H9 (cell line): ENCODE data around the gene MT2A. TPM values are rescaled to one million over a fixed set of nuclear protein-coding genes. Genes with fewer than 3 reads are reported as not detected.

Experiments used
- DNase-seq: peaks from one replicate; pipeline ENCODE4 v3.0.0-alpha.2; 2017
- H2AFZ ChIP-seq: one replicate; pipeline ENCODE4 v1.6.1; 2013; ENCODE audit warnings: mild to moderate bottlenecking, low read length, control low read depth, moderate library complexity
- H2AK5ac ChIP-seq: 2 replicates; pipeline ENCODE4 v1.6.1; 2013; ENCODE audit warnings: low read length, control low read depth, mixed read lengths; ENCODE audit not compliant: insufficient read length
- H2BK120ac ChIP-seq: one replicate; pipeline ENCODE4 v1.6.1; 2013; ENCODE audit warnings: low read depth, mild to moderate bottlenecking, low read length, control low read depth, inconsistent platforms; ENCODE audit not compliant: poor library complexity, severe bottlenecking
- H2BK12ac ChIP-seq: 2 replicates; pipeline ENCODE4 v1.6.1; 2013; ENCODE audit warnings: low read length, control low read depth, mixed read lengths, low read depth; ENCODE audit not compliant: insufficient read length
- H2BK15ac ChIP-seq: 2 replicates; pipeline ENCODE4 v1.6.1; 2013; ENCODE audit warnings: low read depth, low read length, control low read depth
- H2BK20ac ChIP-seq: one replicate; pipeline ENCODE4 v1.6.1; 2013; ENCODE audit warnings: low read depth, mild to moderate bottlenecking, low read length, control low read depth, inconsistent platforms; ENCODE audit not compliant: poor library complexity, severe bottlenecking
- H2BK5ac ChIP-seq: 2 replicates; pipeline ENCODE4 v1.6.1; 2013; ENCODE audit warnings: low read length, control low read depth, mixed read lengths; ENCODE audit not compliant: insufficient read length
- H3K14ac ChIP-seq: 2 replicates; pipeline ENCODE4 v1.6.1; 2013; ENCODE audit warnings: low read length, control low read depth; ENCODE audit not compliant: insufficient read depth
- H3K18ac ChIP-seq: 2 replicates; pipeline ENCODE4 v1.6.1; 2013; ENCODE audit warnings: low read depth, mild to moderate bottlenecking, mixed read lengths, low read length, control low read depth; ENCODE audit not compliant: insufficient read length
- H3K23ac ChIP-seq: 2 replicates; pipeline ENCODE4 v1.6.1; 2013; ENCODE audit warnings: low read length, control low read depth, mixed read lengths, low read depth; ENCODE audit not compliant: insufficient read length
- H3K23me2 ChIP-seq: 2 replicates; pipeline ENCODE4 v1.6.1; 2013; ENCODE audit warnings: low read depth, mild to moderate bottlenecking, mixed read lengths, low read length, control low read depth; ENCODE audit not compliant: insufficient read length, poor library complexity, severe bottlenecking
- H3K27ac ChIP-seq: 2 replicates; pipeline ENCODE4 v1.5.1; 2013; ENCODE audit warnings: low read length, control low read depth, mixed read lengths, low read depth; ENCODE audit not compliant: insufficient read length
- H3K27me3 ChIP-seq: 2 replicates; pipeline ENCODE4 v1.6.1; 2013; ENCODE audit warnings: low read length, control low read depth, inconsistent platforms; ENCODE audit not compliant: insufficient read depth
- H3K4ac ChIP-seq: 2 replicates; pipeline ENCODE4 v1.6.1; 2013; ENCODE audit warnings: low read depth, mild to moderate bottlenecking, control low read depth, inconsistent platforms, low read length, moderate library complexity
- H3K4me1 ChIP-seq: 2 replicates; pipeline ENCODE4 v1.6.1; 2013; ENCODE audit warnings: low read length, control low read depth, inconsistent platforms; ENCODE audit not compliant: insufficient read depth
- H3K4me2 ChIP-seq: 2 replicates; pipeline ENCODE4 v1.6.1; 2013; ENCODE audit warnings: low read length, control low read depth, mixed read lengths; ENCODE audit not compliant: insufficient read length, insufficient read depth
- H3K56ac ChIP-seq: 2 replicates; pipeline ENCODE4 v1.6.1; 2013; ENCODE audit warnings: low read depth, mild to moderate bottlenecking, mixed read lengths, low read length, control low read depth; ENCODE audit not compliant: insufficient read length
- H3K79me1 ChIP-seq: 2 replicates; pipeline ENCODE4 v1.6.1; 2013; ENCODE audit warnings: low read depth, mild to moderate bottlenecking, moderate library complexity, low read length, control low read depth, inconsistent platforms; ENCODE audit not compliant: insufficient read depth, poor library complexity, severe bottlenecking
- H3K79me2 ChIP-seq: 2 replicates; pipeline ENCODE4 v1.6.1; 2013; ENCODE audit warnings: low read length, control low read depth, inconsistent platforms; ENCODE audit not compliant: insufficient read depth
- H3K9ac ChIP-seq: 2 replicates; pipeline ENCODE4 v1.6.1; 2013; ENCODE audit warnings: low read length, control low read depth, mixed read lengths; ENCODE audit not compliant: insufficient read length; ENCODE audit errors: extremely low read depth
- H3K9me3 ChIP-seq: one replicate; pipeline ENCODE4 v1.6.1; 2013; ENCODE audit warnings: low read depth, low read length, inconsistent platforms; ENCODE audit not compliant: control insufficient read depth
- H3T11ph ChIP-seq: one replicate; pipeline ENCODE4 v1.6.1; 2013; ENCODE audit warnings: mild to moderate bottlenecking, low read length, control low read depth, inconsistent platforms
- H4K20me1 ChIP-seq: one replicate; pipeline ENCODE4 v1.6.1; 2013; ENCODE audit not compliant: control insufficient read depth, insufficient read length, insufficient read depth
- H4K5ac ChIP-seq: 2 replicates; pipeline ENCODE4 v1.6.1; 2013; ENCODE audit warnings: low read depth, mild to moderate bottlenecking, mixed read lengths, low read length, control low read depth; ENCODE audit not compliant: insufficient read length
- H4K8ac ChIP-seq: replicated peaks from 2 replicates; pipeline ENCODE4 v1.6.1; 2013; ENCODE audit warnings: low read length, control low read depth, mixed read lengths, low read depth; ENCODE audit not compliant: insufficient read length
- H4K91ac ChIP-seq: 2 replicates; pipeline ENCODE4 v1.6.1; 2013; ENCODE audit warnings: low read depth, mild to moderate bottlenecking, moderate library complexity, mixed read lengths, low read length, control low read depth; ENCODE audit not compliant: insufficient read length
- H3K27ac Mint-ChIP-seq, 3 experiments: 2 replicates in 2 of 3; 3 replicates in 1 of 3; pipeline ENCODE4 v1.8.0; 2020 to 2021; ENCODE audit warnings: mixed read lengths in 3 of 3, mild to moderate bottlenecking in 1 of 3, moderate library complexity in 1 of 3
- H3K27me3 Mint-ChIP-seq: 2 replicates; pipeline ENCODE4 v1.8.0; 2021; ENCODE audit warnings: low read depth, mild to moderate bottlenecking, moderate library complexity, mixed read lengths
- H3K36me3 Mint-ChIP-seq, 3 experiments: 2 replicates in 2 of 3; 3 replicates in 1 of 3; pipeline ENCODE4 v1.8.0; 2020 to 2021; ENCODE audit warnings: low read depth in 3 of 3, mixed read lengths in 3 of 3; ENCODE audit not compliant: insufficient read depth in 1 of 3
- H3K4me1 Mint-ChIP-seq, 2 experiments: 2 replicates each; pipeline ENCODE4 v1.8.0; 2020; ENCODE audit warnings: mixed read lengths in 2 of 2
- H3K4me3 Mint-ChIP-seq, 2 experiments: 2 replicates in 1 of 2; 3 replicates in 1 of 2; pipeline ENCODE4 v1.8.0; 2020 to 2021; ENCODE audit warnings: mild to moderate bottlenecking in 2 of 2, mixed read lengths in 2 of 2, moderate library complexity in 1 of 2
- H3K9me3 Mint-ChIP-seq, 2 experiments: 2 replicates in 1 of 2; 3 replicates in 1 of 2; pipeline ENCODE4 v1.8.0; 2020; ENCODE audit warnings: mild to moderate bottlenecking in 2 of 2, mixed read lengths in 2 of 2, moderate library complexity in 1 of 2
- WGBS: extraction: QIAGEN DNeasy Blood & Tissue Kit; methylation state at CpG from one replicate; pipeline ENCODE4 v1.1.7; 2013; ENCODE audit warnings: missing lambda C conversion rate, low lambda C conversion rate, mixed read lengths; ENCODE audit not compliant: insufficient read length; ENCODE audit errors: extremely low coverage; 5-methylcytosine and 5-hydroxymethylcytosine counted together
- total RNA-seq: library from RNA; stranded (reverse); gene quantifications from 2 replicates; pipeline ENCODE4 v1.2.1, GENCODE V29; 2021
- TF ChIP-seq, protein P1 (sequence below): fragments of 200-600 bp; sonication (generic); conservative IDR thresholded peaks from 3 replicates; pipeline ENCODE4 v1.8.0; 2021; ENCODE audit warnings: antibody characterized with exemption, mild to moderate bottlenecking

MT2A gene
- total RNA-seq, 1 experiment from 2014 or later = 63.1 TPM

DNA sequence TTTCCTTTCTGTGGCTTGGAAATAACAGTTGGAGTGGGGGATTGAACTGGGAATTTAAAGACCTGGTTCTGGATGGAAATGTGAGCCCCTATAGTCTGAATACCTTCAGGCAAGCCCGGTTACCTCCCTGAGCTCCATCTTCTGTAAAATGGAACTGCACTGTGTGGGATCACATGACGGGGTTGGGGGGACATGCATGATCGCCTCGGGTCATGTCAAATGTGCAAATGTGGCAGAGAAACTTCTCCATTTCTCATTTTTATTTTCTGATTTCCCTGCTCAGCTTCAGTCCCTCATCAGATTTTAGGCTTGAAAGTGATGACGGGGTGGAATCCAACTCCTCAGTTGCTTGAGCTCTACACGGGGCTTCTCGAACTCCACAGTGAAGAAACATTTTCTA lies 44.8 kb downstream of the MT2A start:
- H3K14ac ChIP-seq = no peak overlapping the region
- Mint-ChIP-seq H3K4me3 (no peak overlapping the region; a peak in 1 of 5 replicates), H3K9me3 (no peaks in the 10 kb centered on the region), H3K4me1 (peaks cover 8 to 12% of the 10 kb centered on the region in 2 experiments), H3K27me3 (peaks cover 74% of the 10 kb centered on the region), H3K27ac (no peak overlapping the region), H3K36me3 (no peaks in the 10 kb centered on the region)
- H3T11ph ChIP-seq = no peak overlapping the region
- H4K20me1 ChIP-seq = no peaks in the 10 kb centered on the region
- H3K23ac ChIP-seq = no peak overlapping the region
- peaks cover 5% of the 10 kb centered on the region for H3K23me2 ChIP-seq
- H3K9me3 ChIP-seq = no peaks in the 10 kb centered on the region
- no peaks in the 10 kb centered on the region for H3K79me1 ChIP-seq
- H4K5ac ChIP-seq = no peak overlapping the region
- H3K9ac ChIP-seq = no peak overlapping the region
- H3K27me3 ChIP-seq = peaks cover 5% of the 10 kb centered on the region; the same call in 1 of the 2 replicates
- no peak overlapping the region for H4K8ac ChIP-seq
- H2BK12ac ChIP-seq = no peak overlapping the region
- no peak overlapping the region for H2AK5ac ChIP-seq
- H2BK20ac ChIP-seq = no peak overlapping the region
- no peaks in the 10 kb centered on the region for H3K79me2 ChIP-seq
- H2AFZ ChIP-seq = no peak overlapping the region
- no peak overlapping the region for H3K4me2 ChIP-seq
- no peak overlapping the region for H2BK15ac ChIP-seq
- H3K18ac ChIP-seq = no peak overlapping the region
- no peak for DNase-seq
- no peak overlapping the region for H2BK120ac ChIP-seq
- TF ChIP-seq, protein P1, sequence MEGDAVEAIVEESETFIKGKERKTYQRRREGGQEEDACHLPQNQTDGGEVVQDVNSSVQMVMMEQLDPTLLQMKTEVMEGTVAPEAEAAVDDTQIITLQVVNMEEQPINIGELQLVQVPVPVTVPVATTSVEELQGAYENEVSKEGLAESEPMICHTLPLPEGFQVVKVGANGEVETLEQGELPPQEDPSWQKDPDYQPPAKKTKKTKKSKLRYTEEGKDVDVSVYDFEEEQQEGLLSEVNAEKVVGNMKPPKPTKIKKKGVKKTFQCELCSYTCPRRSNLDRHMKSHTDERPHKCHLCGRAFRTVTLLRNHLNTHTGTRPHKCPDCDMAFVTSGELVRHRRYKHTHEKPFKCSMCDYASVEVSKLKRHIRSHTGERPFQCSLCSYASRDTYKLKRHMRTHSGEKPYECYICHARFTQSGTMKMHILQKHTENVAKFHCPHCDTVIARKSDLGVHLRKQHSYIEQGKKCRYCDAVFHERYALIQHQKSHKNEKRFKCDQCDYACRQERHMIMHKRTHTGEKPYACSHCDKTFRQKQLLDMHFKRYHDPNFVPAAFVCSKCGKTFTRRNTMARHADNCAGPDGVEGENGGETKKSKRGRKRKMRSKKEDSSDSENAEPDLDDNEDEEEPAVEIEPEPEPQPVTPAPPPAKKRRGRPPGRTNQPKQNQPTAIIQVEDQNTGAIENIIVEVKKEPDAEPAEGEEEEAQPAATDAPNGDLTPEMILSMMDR = no peak
- H3K56ac ChIP-seq = no peak overlapping the region
- no peak overlapping the region for H2BK5ac ChIP-seq
- no CpG with 5 or more reads among the region's 7 CpGs for WGBS
- no peak overlapping the region for H3K27ac ChIP-seq
- H3K4ac ChIP-seq = no peak overlapping the region
- H4K91ac ChIP-seq = no peak overlapping the region
- peaks cover 2% of the 10 kb centered on the region; the same call in 1 of the 2 replicates for H3K4me1 ChIP-seq
